AG09319 (cell line): Measurements from ENCODE around the gene STARD3.

ENCODE experiments used
- DNase-seq: peaks from one replicate; pipeline ENCODE4 v3.0.0-alpha.2; 2010; ENCODE audit warnings: low read depth; ENCODE audit errors: extremely low read depth
- CTCF ChIP-seq: IDR thresholded peaks from 2 replicates; pipeline ENCODE4 v1.5.1; 2011; ENCODE audit warnings: low read depth, mild to moderate bottlenecking, inconsistent platforms, low read length, moderate library complexity

The STARD3 gene

DNA sequence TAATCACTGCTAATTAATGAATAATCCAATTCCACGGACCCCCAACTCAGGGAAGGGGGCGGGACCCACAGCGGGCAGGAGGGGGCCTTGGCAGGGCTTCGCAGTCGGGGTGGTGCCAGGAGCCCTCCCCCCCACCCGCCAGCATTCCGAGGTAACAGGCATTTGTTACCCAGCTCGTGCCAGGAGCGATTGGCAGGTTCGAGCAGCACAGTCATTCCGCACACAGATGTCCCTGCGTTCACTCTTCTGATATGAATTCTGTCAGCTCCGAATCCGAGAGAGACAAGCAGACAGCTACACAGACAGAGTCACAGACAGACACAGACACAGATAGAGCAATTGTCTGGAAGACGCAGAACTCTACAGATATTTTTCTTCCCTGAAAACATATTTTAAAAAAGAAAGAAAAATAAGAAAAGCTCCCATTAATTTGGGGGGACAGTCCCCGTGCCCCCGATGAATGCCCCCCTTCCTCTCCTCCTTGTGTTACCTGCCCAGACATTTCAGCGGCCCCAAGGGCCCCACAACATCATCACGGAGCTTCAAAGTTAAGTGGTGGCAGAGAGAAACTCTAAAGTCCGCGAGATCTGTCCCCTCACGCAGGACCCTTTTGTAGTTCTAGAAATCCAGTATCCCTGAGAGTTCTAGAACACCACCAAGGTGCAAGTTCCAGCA lies 39.4 kb upstream of the STARD3 start:
- TF ChIP-seq CTCF, result no peak
- no peak for DNase-seq

- DNase-seq, result no peak
- TF ChIP-seq CTCF, result no peak
These were observed 38.9 kb upstream of the STARD3 start for GRCh38 chr17:39598047-39598481.

- no peak for TF ChIP-seq CTCF
- DNase-seq, result no peak
These were observed 38.3 kb upstream of the STARD3 start for GRCh38 chr17:39598630-39599003.

GRCh38 chr17:39599004-39599664 lies 37.8 kb upstream of the STARD3 start:
- no peak for DNase-seq
- TF ChIP-seq CTCF, result no peak

GRCh38 chr17:39599665-39600231 lies 37.2 kb upstream of the STARD3 start:
- DNase-seq, result no peak
- no peak for TF ChIP-seq CTCF

DNA sequence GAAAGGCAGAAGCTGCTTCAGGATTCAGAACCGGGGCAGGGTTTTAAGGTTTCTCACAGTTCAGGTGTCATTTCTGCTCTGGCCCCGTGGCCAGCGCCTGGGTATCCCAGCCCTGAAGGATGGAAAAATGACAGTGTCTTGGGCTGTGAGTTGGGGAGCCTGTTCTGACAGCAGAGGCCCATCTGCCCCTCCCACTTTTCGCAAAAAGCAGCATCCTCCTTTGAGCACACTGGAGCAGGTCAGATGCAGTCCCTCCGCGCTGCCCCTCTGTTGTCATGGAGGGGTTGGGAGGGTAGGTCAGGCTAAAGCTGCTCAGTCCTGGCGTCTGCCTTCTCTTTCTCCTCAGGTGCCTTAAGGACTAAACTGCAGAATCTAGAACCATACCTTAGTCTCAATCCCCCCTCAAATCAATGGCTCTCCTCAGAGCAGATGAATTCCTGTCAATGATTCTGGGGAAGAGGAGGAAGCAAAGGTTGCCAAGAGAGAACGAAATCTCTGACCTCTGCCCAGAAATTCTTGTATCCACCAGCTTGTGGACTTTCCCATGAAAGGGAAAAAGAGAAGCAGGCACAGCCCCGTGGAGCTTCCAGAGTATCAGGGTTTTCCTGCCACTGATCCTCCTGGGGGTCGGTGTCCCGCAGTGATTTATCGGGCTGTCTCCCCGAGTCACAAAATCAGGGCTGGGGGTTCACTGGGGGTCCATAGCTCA lies 36.5 kb upstream of the STARD3 start:
- TF ChIP-seq CTCF, result no peak
- DNase-seq, result no peak

DNA sequence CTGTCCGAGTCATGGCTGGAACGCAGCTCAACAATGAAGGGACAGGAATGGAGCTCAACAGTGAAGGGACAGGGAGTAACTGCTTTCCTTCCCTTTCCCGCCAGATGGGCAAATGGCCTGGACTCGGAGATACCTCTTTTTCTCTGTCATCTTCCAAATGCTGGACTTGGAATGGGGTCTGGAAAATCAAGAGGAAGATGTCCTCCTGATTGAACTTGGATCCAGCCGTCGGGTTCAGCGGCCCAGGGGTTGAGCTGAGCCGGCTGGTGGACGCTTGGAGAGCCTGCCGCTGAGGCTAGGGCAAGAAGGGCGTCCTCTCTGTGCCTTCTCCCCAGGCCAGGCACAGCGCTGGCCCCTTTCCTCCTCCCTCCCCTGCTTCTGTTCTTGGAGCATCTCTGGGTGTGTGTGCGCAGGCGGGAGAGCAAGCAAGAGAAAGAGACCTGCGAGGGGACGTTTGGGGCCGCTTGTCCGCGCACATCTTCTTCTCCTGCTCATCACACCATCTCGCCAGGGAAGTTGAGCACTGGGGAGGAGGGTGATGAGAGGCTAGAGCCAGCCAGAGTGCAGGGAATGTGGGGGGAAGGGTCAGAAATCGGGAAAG lies 35.8 kb upstream of the STARD3 start:
- no peak for DNase-seq

More for the DNA sequence above, 35.8 kb upstream of the STARD3 start:
- TF ChIP-seq CTCF, result no peak
